ENCODE data around the gene TTF2.

- TF ChIP-seq HDGF (IDR thresholded peaks at IDR 0.05; ENCODE audit: borderline replicate concordance) (no peak), PKNOX1 (IDR thresholded peaks at IDR 0.05) (no peak), BHLHE40 (IDR thresholded peaks at IDR 0.05; ENCODE audit: borderline replicate concordance) (no peak), ZNF384 (IDR thresholded peaks at IDR 0.05) (no peak)
These were observed 32.5 kb downstream of the TTF2 start for GRCh38 chr1:117092594-117092993.
